Parathyroid adenoma (tissue), 2 donors: Measurements from ENCODE around the gene DEPDC7.

Experiments used
- H2AFZ ChIP-seq: fragments of 300-600 bp; sonication (generic); one replicate; pipeline ENCODE4 v1.7.0; 2017; ENCODE audit warnings: antibody characterized with exemption, mild to moderate bottlenecking
- H3K27ac ChIP-seq: fragments of 300-600 bp; sonication (generic); one replicate; pipeline ENCODE4 v1.7.0; 2017
- H3K27me3 ChIP-seq: fragments of 300-600 bp; sonication (generic); one replicate; pipeline ENCODE4 v1.7.0; 2017; ENCODE audit warnings: low read length; ENCODE audit not compliant: control insufficient read depth, insufficient read depth
- H3K36me3 ChIP-seq: fragments of 300-600 bp; sonication (generic); one replicate; pipeline ENCODE4 v1.7.0; 2017; ENCODE audit warnings: low read length; ENCODE audit not compliant: control insufficient read depth, insufficient read depth
- H3K4me1 ChIP-seq: fragments of 300-600 bp; sonication (generic); one replicate; pipeline ENCODE4 v1.7.0; 2017; ENCODE audit warnings: control low read depth
- H3K4me2 ChIP-seq: fragments of 300-600 bp; sonication (generic); one replicate; pipeline ENCODE4 v1.7.0; 2017; ENCODE audit warnings: low read length
- H3K4me3 ChIP-seq: fragments of 300-600 bp; sonication (generic); one replicate; pipeline ENCODE4 v1.7.0; 2017; ENCODE audit warnings: low read depth, low read length
- H3K79me2 ChIP-seq: fragments of 300-600 bp; sonication (generic); one replicate; pipeline ENCODE4 v1.7.0; 2017; ENCODE audit warnings: control low read depth
- H3K9ac ChIP-seq: fragments of 300-600 bp; sonication (generic); one replicate; pipeline ENCODE4 v1.7.0; 2017; ENCODE audit warnings: mild to moderate bottlenecking
- H3K9me3 ChIP-seq: fragments of 300-600 bp; sonication (generic); one replicate; pipeline ENCODE4 v1.7.0; 2017; ENCODE audit warnings: low read length; ENCODE audit not compliant: control insufficient read depth
- TF ChIP-seq, protein P1 (sequence below): fragments of 300-600 bp; sonication (generic); IDR thresholded peaks from one replicate; pipeline ENCODE4 v1.7.0; 2017; ENCODE audit warnings: antibody characterized with exemption, mild to moderate bottlenecking
- donor health status: primary hyperparathyroidism.

The DEPDC7 gene

DNA sequence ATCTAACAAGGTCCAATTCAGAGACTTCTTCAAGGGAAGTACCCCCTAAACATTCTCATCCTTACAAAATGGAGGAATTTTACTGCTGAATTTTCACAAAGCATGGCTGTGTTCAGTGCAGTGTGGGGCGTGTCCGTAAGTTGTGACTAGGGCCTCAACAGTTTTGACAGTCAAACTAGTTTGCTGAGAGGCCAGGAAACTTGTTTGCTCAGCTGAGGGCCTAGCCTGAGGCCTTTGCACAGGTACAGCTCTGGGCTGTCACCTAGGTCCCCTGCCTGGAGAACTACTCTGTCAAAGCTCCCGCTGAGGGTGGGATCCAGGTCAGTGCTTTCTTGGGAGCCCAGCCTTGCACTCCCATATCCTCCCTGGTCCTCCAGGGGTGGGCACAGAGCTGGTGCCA is 51.6 kb downstream of the DEPDC7 start:
- no peaks in the 10 kb centered on the region for H3K36me3 ChIP-seq
- no peaks in the 10 kb centered on the region for H3K79me2 ChIP-seq
- TF ChIP-seq, protein P1, sequence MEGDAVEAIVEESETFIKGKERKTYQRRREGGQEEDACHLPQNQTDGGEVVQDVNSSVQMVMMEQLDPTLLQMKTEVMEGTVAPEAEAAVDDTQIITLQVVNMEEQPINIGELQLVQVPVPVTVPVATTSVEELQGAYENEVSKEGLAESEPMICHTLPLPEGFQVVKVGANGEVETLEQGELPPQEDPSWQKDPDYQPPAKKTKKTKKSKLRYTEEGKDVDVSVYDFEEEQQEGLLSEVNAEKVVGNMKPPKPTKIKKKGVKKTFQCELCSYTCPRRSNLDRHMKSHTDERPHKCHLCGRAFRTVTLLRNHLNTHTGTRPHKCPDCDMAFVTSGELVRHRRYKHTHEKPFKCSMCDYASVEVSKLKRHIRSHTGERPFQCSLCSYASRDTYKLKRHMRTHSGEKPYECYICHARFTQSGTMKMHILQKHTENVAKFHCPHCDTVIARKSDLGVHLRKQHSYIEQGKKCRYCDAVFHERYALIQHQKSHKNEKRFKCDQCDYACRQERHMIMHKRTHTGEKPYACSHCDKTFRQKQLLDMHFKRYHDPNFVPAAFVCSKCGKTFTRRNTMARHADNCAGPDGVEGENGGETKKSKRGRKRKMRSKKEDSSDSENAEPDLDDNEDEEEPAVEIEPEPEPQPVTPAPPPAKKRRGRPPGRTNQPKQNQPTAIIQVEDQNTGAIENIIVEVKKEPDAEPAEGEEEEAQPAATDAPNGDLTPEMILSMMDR: no peak
- H3K27ac ChIP-seq: no peak overlapping the region
- no peak overlapping the region for H3K4me3 ChIP-seq
- no peak overlapping the region for H3K4me2 ChIP-seq
- no peak overlapping the region for H2AFZ ChIP-seq
- no peak overlapping the region for H3K9ac ChIP-seq
- H3K27me3 ChIP-seq: no peaks in the 10 kb centered on the region
- H3K4me1 ChIP-seq: no peaks in the 10 kb centered on the region
- H3K9me3 ChIP-seq: no peaks in the 10 kb centered on the region

DNA sequence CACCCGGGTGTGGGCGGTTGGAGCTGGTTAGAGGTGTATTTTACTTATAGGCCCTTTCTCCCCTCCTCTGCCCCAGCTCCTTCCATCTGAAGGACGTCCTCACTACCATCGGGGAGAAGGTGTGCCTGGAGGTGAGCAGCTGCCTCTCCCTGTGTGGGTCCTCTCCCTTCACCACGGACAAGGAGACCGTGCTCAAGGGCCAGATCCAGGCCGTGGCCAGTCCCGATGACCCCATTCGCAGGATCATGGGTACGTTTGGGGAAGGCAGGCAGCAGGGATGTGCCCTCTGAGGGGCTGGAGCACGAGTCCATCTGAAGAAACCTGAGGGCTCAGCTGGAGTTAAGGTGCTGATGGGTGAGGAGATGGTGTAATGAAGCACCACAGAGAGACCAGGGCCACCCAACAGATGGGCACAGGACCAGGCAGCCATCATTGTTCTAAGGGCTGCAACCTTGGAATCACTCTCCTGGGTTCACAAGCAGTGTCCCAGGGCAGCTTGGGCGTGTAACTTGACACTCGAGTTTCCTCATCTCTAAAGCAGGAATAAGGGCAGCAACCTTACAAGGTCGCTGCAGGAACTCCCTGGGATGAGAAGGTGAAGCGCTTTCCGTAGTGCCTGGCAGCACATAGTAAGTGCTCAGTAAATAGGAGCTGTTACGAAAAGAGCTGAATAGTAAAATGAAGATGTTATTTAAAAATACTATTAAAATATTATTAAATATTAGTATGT is 53.1 kb downstream of the DEPDC7 start:
- H3K9ac ChIP-seq: no peak overlapping the region
- no peaks in the 10 kb centered on the region for H3K79me2 ChIP-seq
- no peak overlapping the region for H3K4me3 ChIP-seq
- no peaks in the 10 kb centered on the region for H3K27me3 ChIP-seq
- H3K27ac ChIP-seq: no peak overlapping the region
- no peaks in the 10 kb centered on the region for H3K9me3 ChIP-seq
- H3K4me1 ChIP-seq: no peaks in the 10 kb centered on the region
- no peaks in the 10 kb centered on the region for H3K36me3 ChIP-seq
- H3K4me2 ChIP-seq: no peak overlapping the region
- TF ChIP-seq, protein P1: no peak
- no peak overlapping the region for H2AFZ ChIP-seq

GRCh38 chr11:33072465-33072864 is 56.8 kb downstream of the DEPDC7 start:
- Histone ChIP-seq H3K36me3 (no peaks in the 10 kb centered on the region), H3K4me1 (no peaks in the 10 kb centered on the region)
- TF ChIP-seq, protein P1: no peak

More at GRCh38 chr11:33072465-33072864, 56.8 kb downstream of the DEPDC7 start:
- no peak overlapping the region for H3K27ac ChIP-seq
- H3K9me3 ChIP-seq: no peaks in the 10 kb centered on the region
- H2AFZ ChIP-seq: no peak overlapping the region
- H3K79me2 ChIP-seq: no peaks in the 10 kb centered on the region
- H3K9ac ChIP-seq: no peak overlapping the region
- no peak overlapping the region for H3K4me2 ChIP-seq
- no peak overlapping the region for H3K4me3 ChIP-seq
- H3K27me3 ChIP-seq: no peaks in the 10 kb centered on the region
